A549 (cell line): ENCODE results near the gene CFAP157.

Source experiments
- CBX2 ChIP-seq: fragments of 200-600 bp; sonication (generic); IDR thresholded peaks from 2 replicates; pipeline ENCODE4 v1.6.1; 2016; ENCODE audit warnings: low read depth, mild to moderate bottlenecking, borderline replicate concordance
- CBX8 ChIP-seq: fragments of 200-600 bp; sonication (generic); IDR thresholded peaks from 2 replicates; pipeline ENCODE4 v1.6.1; 2016
- FOSL2 ChIP-seq, 2 experiments: fragments of 450-650 bp in 1 of 2; fragments of >200 bp in 1 of 2; sonication (Bioruptor Twin) in 1 of 2; formaldehyde crosslinking; IDR thresholded peaks; 2 replicates each; pipeline versions ENCODE4 v1.5.0 to v1.6.1; 2016 to 2020; ENCODE audit warnings: mild to moderate bottlenecking in 1 of 2, moderate library complexity in 1 of 2
- NFE2L2 ChIP-seq: fragments of 150-350 bp; conservative IDR thresholded peaks from 2 replicates; pipeline ENCODE4 v1.6.1; 2014; ENCODE audit warnings: low read length
- RCOR1 ChIP-seq: fragments of 150-350 bp; IDR thresholded peaks from 2 replicates; pipeline ENCODE4 v1.6.1; 2014; ENCODE audit warnings: antibody characterized with exemption, low read length, low read depth
- TF ChIP-seq, protein P1 (sequence below): fragments of >200 bp; sonication (Bioruptor Twin); formaldehyde crosslinking; IDR thresholded peaks from 3 replicates; pipeline ENCODE4 v1.5.1; 2016

DNA sequence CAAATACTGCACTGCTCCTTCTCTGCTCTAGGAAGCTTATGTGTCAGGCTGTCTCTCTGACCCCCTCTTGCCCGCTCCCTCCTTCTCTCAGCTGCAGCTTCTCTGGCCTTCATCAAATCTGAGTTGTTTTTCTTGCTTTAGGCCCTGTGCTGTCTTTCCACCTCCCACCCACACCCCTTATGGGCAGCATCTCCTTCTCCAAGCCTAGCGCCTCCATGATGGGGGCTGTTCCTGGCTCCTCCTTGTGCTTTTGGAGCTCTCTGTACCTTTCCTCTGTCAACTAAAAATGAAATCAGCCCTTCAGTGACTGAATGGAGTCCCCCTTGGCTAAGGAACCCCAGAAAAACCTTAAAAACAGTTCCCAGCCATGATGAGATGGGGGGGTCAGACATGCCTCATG lies 6.6 kb upstream of the CFAP157 start:
- TF ChIP-seq CBX2 (no peak), RCOR1 (no peak), CBX8 (no peak), FOSL2 (IDR thresholded peaks at IDR 0.05) (no peak), FOSL2 (CRISPR knock-in tag; IDR thresholded peaks at IDR 0.05) (no peak), NFE2L2 (no peak)
- TF ChIP-seq, protein P1, sequence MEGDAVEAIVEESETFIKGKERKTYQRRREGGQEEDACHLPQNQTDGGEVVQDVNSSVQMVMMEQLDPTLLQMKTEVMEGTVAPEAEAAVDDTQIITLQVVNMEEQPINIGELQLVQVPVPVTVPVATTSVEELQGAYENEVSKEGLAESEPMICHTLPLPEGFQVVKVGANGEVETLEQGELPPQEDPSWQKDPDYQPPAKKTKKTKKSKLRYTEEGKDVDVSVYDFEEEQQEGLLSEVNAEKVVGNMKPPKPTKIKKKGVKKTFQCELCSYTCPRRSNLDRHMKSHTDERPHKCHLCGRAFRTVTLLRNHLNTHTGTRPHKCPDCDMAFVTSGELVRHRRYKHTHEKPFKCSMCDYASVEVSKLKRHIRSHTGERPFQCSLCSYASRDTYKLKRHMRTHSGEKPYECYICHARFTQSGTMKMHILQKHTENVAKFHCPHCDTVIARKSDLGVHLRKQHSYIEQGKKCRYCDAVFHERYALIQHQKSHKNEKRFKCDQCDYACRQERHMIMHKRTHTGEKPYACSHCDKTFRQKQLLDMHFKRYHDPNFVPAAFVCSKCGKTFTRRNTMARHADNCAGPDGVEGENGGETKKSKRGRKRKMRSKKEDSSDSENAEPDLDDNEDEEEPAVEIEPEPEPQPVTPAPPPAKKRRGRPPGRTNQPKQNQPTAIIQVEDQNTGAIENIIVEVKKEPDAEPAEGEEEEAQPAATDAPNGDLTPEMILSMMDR, result no peak
